ENCODE results near the gene SUCO. TPM values are rescaled to one million over a fixed set of nuclear protein-coding genes. Genes with fewer than 3 reads are reported as not detected.

Gene SUCO
- total RNA-seq, 1 experiment from 2014 or later: 32.9 TPM

DNA sequence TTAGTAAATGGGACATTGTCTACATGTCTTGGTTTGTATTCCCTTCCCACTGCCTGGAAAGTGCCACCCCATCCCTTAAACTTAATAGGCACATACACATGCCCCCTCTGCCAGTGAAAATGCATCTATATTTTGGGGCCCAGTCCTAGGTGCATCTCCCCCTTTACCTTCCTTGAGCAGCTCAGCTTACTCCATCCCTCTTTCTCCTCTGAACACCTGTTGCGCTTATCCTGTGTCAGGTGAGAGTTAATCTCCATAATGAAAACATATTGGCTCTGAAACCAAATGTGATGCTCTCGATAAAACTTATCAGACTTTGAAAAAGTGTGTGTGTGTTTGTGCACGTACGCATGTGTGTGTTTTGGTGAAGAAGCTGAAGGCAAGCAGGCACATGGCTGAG lies 15.4 kb upstream of the SUCO start:
- Histone ChIP-seq H3K27me3 (replicated peaks; ENCODE audit: insufficient read depth, low read depth, low read length, poor library complexity) (peaks cover 5% of the 10 kb centered on the region), H3K36me3 (ENCODE audit: insufficient read depth, low read length, poor library complexity, severe bottlenecking) (no peaks in the 10 kb centered on the region), H3K27ac (ENCODE audit: low read depth, low read length, poor library complexity, severe bottlenecking) (no peak overlapping the region), H3K4me3 (ENCODE audit: low read depth, low read length, poor library complexity, severe bottlenecking) (no peak overlapping the region), H3K9me3 (ENCODE audit: low read depth, low read length, poor library complexity, severe bottlenecking) (no peaks in the 10 kb centered on the region), H3K4me1 (ENCODE audit: insufficient read depth, low read length, poor library complexity, severe bottlenecking) (no peaks in the 10 kb centered on the region)
- ChIA-PET POLR2A (ENCODE audit: low non-redundant PET) (no interaction called here), CTCF (no interaction called here)
- no TSS peak for BruUV-seq (replicated peaks)
- no peak for TF ChIP-seq EZH2 (IDR thresholded peaks at IDR 0.05; ENCODE audit: borderline replicate concordance, low read depth, low read length, poor library complexity, severe bottlenecking)
- TF ChIP-seq, protein P1, sequence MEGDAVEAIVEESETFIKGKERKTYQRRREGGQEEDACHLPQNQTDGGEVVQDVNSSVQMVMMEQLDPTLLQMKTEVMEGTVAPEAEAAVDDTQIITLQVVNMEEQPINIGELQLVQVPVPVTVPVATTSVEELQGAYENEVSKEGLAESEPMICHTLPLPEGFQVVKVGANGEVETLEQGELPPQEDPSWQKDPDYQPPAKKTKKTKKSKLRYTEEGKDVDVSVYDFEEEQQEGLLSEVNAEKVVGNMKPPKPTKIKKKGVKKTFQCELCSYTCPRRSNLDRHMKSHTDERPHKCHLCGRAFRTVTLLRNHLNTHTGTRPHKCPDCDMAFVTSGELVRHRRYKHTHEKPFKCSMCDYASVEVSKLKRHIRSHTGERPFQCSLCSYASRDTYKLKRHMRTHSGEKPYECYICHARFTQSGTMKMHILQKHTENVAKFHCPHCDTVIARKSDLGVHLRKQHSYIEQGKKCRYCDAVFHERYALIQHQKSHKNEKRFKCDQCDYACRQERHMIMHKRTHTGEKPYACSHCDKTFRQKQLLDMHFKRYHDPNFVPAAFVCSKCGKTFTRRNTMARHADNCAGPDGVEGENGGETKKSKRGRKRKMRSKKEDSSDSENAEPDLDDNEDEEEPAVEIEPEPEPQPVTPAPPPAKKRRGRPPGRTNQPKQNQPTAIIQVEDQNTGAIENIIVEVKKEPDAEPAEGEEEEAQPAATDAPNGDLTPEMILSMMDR (conservative IDR thresholded peaks at IDR 0.05; ENCODE audit: low read depth, low read length): no peak
- intact Hi-C loops (cut with micrococcal nuclease; ENCODE audit: unreplicated experiment): no loop called here
- no peak for DNase-seq (ENCODE audit: low spot score)

DNA sequence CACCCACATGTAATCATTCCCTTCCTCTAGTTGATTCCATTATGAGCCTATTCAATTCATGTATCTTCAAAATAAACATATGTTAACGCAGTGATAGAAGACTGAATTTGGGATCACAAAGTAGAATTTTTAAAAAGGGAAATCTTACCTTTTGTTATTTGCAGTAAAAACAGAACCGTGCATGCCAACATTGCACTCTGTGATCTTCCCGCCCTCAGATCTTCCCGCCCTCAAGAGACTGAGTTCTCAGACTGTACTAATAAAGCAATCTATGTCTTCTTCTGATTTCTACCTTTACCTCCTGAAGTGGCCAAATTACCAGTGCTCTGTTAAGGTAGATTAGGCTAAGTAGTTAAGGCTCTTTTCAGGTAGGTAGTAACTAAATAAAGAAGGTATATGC lies 3.6 kb upstream of the SUCO start:
- ChIA-PET POLR2A (ENCODE audit: low non-redundant PET) (no interaction called here), CTCF (no interaction called here)
- Histone ChIP-seq H3K27ac (ENCODE audit: low read depth, low read length, poor library complexity, severe bottlenecking) (no peak overlapping the region), H3K9me3 (ENCODE audit: low read depth, low read length, poor library complexity, severe bottlenecking) (no peaks in the 10 kb centered on the region), H3K4me1 (ENCODE audit: insufficient read depth, low read length, poor library complexity, severe bottlenecking) (peaks cover 7% of the 10 kb centered on the region), H3K4me3 (ENCODE audit: low read depth, low read length, poor library complexity, severe bottlenecking) (no peak overlapping the region), H3K36me3 (ENCODE audit: insufficient read depth, low read length, poor library complexity, severe bottlenecking) (no peaks in the 10 kb centered on the region), H3K27me3 (replicated peaks; ENCODE audit: insufficient read depth, low read depth, low read length, poor library complexity) (no peaks in the 10 kb centered on the region)
- intact Hi-C loops (cut with micrococcal nuclease; ENCODE audit: unreplicated experiment): no loop called here
- no peak for TF ChIP-seq EZH2 (IDR thresholded peaks at IDR 0.05; ENCODE audit: borderline replicate concordance, low read depth, low read length, poor library complexity, severe bottlenecking)
- TF ChIP-seq, protein P1 (conservative IDR thresholded peaks at IDR 0.05; ENCODE audit: low read depth, low read length): no peak
- no peak for DNase-seq (ENCODE audit: low spot score)
- no TSS peak for BruUV-seq (replicated peaks)

DNA sequence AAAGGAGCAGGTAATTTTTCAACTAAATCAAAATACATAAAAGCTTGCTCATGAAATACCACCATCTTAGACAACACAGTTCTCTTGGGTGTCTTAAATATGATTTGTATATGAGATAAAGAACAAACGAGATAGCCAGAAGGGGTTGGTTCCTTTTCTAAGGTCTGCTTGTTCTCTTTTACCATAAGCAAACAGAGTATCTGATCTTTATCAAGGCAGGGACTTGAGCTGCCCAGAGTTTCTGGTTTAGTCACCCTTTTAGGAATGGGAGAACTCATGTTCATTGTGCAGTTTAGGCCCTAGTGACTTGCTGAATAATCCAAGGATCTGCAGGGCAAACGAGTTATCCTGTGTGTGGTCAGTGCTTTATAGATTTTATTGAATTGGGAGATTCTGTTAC lies 3.0 kb upstream of the SUCO start:
- TF ChIP-seq, protein P1 (conservative IDR thresholded peaks at IDR 0.05; ENCODE audit: low read depth, low read length): no peak
- no peak for TF ChIP-seq EZH2 (IDR thresholded peaks at IDR 0.05; ENCODE audit: borderline replicate concordance, low read depth, low read length, poor library complexity, severe bottlenecking)
- no peak overlapping the region for H3K27ac ChIP-seq (ENCODE audit: low read depth, low read length, poor library complexity, severe bottlenecking)
- BruUV-seq (replicated peaks): no TSS peak
- CTCF ChIA-PET: no interaction called here
- no peak for DNase-seq (ENCODE audit: low spot score)
- intact Hi-C loops (cut with micrococcal nuclease; ENCODE audit: unreplicated experiment): loop anchor here (10.0 kb wide), 1 partner anchor 185 kb away; no protein-coding TSS in a partner anchor
- H3K36me3 ChIP-seq (ENCODE audit: insufficient read depth, low read length, poor library complexity, severe bottlenecking): no peaks in the 10 kb centered on the region
- no peaks in the 10 kb centered on the region for H3K9me3 ChIP-seq (ENCODE audit: low read depth, low read length, poor library complexity, severe bottlenecking)
- H3K4me1 ChIP-seq (ENCODE audit: insufficient read depth, low read length, poor library complexity, severe bottlenecking): peaks cover 7% of the 10 kb centered on the region
- H3K4me3 ChIP-seq (ENCODE audit: low read depth, low read length, poor library complexity, severe bottlenecking): no peak overlapping the region
- POLR2A ChIA-PET (ENCODE audit: low non-redundant PET): no interaction called here
- no peaks in the 10 kb centered on the region for H3K27me3 ChIP-seq (replicated peaks; ENCODE audit: insufficient read depth, low read depth, low read length, poor library complexity)
